GM13977 (cell line): Measurements from ENCODE around the gene CD48.
"Not testable (repeated sequence)": the region's sequence is repeated elsewhere in the genome, so short reads cannot be mapped to it uniquely, and the experiment has no call there.

ENCODE experiments used
- DNase-seq: peaks from one replicate; pipeline ENCODE4 v3.0.0; 2012; ENCODE audit warnings: low spot score
- CTCF ChIP-seq: IDR thresholded peaks from 2 replicates; pipeline ENCODE4 v1.5.1; 2012; ENCODE audit warnings: mild to moderate bottlenecking, control low read depth; ENCODE audit not compliant: insufficient read depth; ENCODE audit errors: extremely low read depth, missing control alignments
- in situ Hi-C: fragments of 300-500 bp; cut with MboI; formaldehyde crosslinking; loops from one replicate; pipeline ENCODE4 v1.12.0; 2022; ENCODE audit warnings: low sequenced_read_pairs, low pct_unique_long_range_greater_than_20kb, mixed read lengths, inconsistent platforms; ENCODE audit not compliant: unreplicated experiment

The CD48 gene

GRCh38 chr1:160718210-160718609 is 6.6 kb upstream of the CD48 start:
- no peak for TF ChIP-seq CTCF
- in situ Hi-C loops, result no loop called here
- no peak for DNase-seq

GRCh38 chr1:160717306-160717705 is 5.7 kb upstream of the CD48 start:
- in situ Hi-C loops, result no loop called here
- no peak for TF ChIP-seq CTCF
- no peak for DNase-seq

- no peak for DNase-seq
- no peak for TF ChIP-seq CTCF
- in situ Hi-C loops, result no loop called here
These were observed 4.4 kb upstream of the CD48 start for GRCh38 chr1:160716013-160716412.

GRCh38 chr1:160714034-160714648 is 2.5 kb upstream of the CD48 start:
- DNase-seq, in situ Hi-C loops: not testable (repeated sequence)

- in situ Hi-C loops, result no loop called here
- no peak for TF ChIP-seq CTCF
- DNase-seq, result no peak
These were observed 1.5 kb upstream of the CD48 start for GRCh38 chr1:160713161-160713560.

GRCh38 chr1:160712525-160713080 is 981 bp upstream of the CD48 start:
- DNase-seq, in situ Hi-C loops: not testable (repeated sequence)

- DNase-seq, result no peak
- in situ Hi-C loops, result no loop called here
- TF ChIP-seq CTCF, result no peak
These were observed 383 bp downstream of the CD48 start for GRCh38 chr1:160711276-160711601.

GRCh38 chr1:160710517-160711252 is 937 bp downstream of the CD48 start:
- TF ChIP-seq CTCF, result no peak
- in situ Hi-C loops, result no loop called here
- DNase-seq, result no peak
